ENCODE results near the gene AMH. TPM values are rescaled to one million over a fixed set of nuclear protein-coding genes. Genes with fewer than 3 reads are reported as not detected.

The AMH gene
- total RNA-seq, 6 donors from 2014 or later: 1.1 to 6.3 (median 3.2) TPM

GRCh38 chr19:2288818-2289713, 39.9 kb downstream of the AMH start:
- Histone ChIP-seq H3K4me1 (peaks cover 22 to 34% (median 32%) of the 10 kb centered on the region in 4 donors), H3K36me3 (no peaks in the 10 kb centered on the region), H3K27ac (peak overlapping the region; percentile 86 to 87 (median 87)), H3K4me3 (peak overlapping the region in 3 of 4 donors; percentile 47 to 59 (median 51)), H3K9me3 (no peaks in the 10 kb centered on the region), H3K27me3 (peaks cover 0 to 30% (median 22%) of the 10 kb centered on the region in 4 donors)
- no peak for TF ChIP-seq POLR2A (IDR thresholded peaks at IDR 0.05)
- TF ChIP-seq CTCF (IDR thresholded peaks at IDR 0.05): no peak
- TF ChIP-seq EP300 (IDR thresholded peaks at IDR 0.05): no peak
- TF ChIP-seq POLR2AphosphoS5 (IDR thresholded peaks at IDR 0.05): no peak
- ATAC-seq (ENCODE audit: low FRiP score in 2 of 2) (peak in 1 of 2 donors; percentile 27), DNase-seq (no peak)
- 33 to 54% methylated on average over 9 to 28 of the region's 28 CpGs for WGBS, 2 donors

GRCh38 chr19:2289714-2290435, 40.8 kb downstream of the AMH start:
- ATAC-seq (ENCODE audit: low FRiP score in 2 of 2): peak; percentile 50 to 60
- peak overlapping the region; percentile 86 to 87 (median 87) for H3K27ac ChIP-seq
- no peaks in the 10 kb centered on the region for H3K9me3 ChIP-seq
- H3K36me3 ChIP-seq: no peaks in the 10 kb centered on the region
- H3K4me3 ChIP-seq: peak overlapping the region in 3 of 4 donors; percentile 47 to 59 (median 51)
- 1% methylated on average over 22 to 35 of the region's 74 CpGs for WGBS, 2 donors
- peak; percentile 70 to 92 for DNase-seq
- H3K4me1 ChIP-seq: peaks cover 23 to 42% (median 39%) of the 10 kb centered on the region in 4 donors
- TF ChIP-seq CTCF (IDR thresholded peaks at IDR 0.05) (no peak), POLR2A (IDR thresholded peaks at IDR 0.05) (peak in 2 of 4 donors; percentile 26 to 34), POLR2AphosphoS5 (IDR thresholded peaks at IDR 0.05) (peak in 1 of 2 donors; percentile 6), EP300 (IDR thresholded peaks at IDR 0.05) (no peak)
- peaks cover 0 to 30% (median 22%) of the 10 kb centered on the region in 4 donors for H3K27me3 ChIP-seq

- peak overlapping the region; percentile 14 to 59 (median 49) for H3K4me3 ChIP-seq
- 0 to 3% methylated on average over 1 to 52 of the region's 82 CpGs for WGBS, 2 donors
- TF ChIP-seq CTCF (IDR thresholded peaks at IDR 0.05): peak in 1 of 6 experiments; percentile 2
- no peak for TF ChIP-seq POLR2AphosphoS5 (IDR thresholded peaks at IDR 0.05)
- TF ChIP-seq EP300 (IDR thresholded peaks at IDR 0.05): no peak
- peaks cover 0 to 30% (median 22%) of the 10 kb centered on the region in 4 donors for H3K27me3 ChIP-seq
- peak in 1 of 2 donors; percentile 90 for DNase-seq
- H3K4me1 ChIP-seq: peaks cover 25 to 42% (median 40%) of the 10 kb centered on the region in 4 donors
- no peaks in the 10 kb centered on the region for H3K36me3 ChIP-seq
- H3K27ac ChIP-seq: peak overlapping the region; percentile 86 to 87 (median 87)
- peak in 1 of 2 donors; percentile 5 for ATAC-seq (ENCODE audit: low FRiP score in 2 of 2)
- no peaks in the 10 kb centered on the region for H3K9me3 ChIP-seq
Measured at GRCh38 chr19:2290441-2291184, 41.5 kb downstream of the AMH start.

GRCh38 chr19:2291185-2291751, 42.1 kb downstream of the AMH start:
- TF ChIP-seq POLR2AphosphoS5 (IDR thresholded peaks at IDR 0.05) (no peak), EP300 (IDR thresholded peaks at IDR 0.05) (no peak), CTCF (IDR thresholded peaks at IDR 0.05) (peak in 3 of 6 experiments; percentile 10 to 36 (median 20)), POLR2A (IDR thresholded peaks at IDR 0.05) (no peak)
- H3K36me3 ChIP-seq: no peaks in the 10 kb centered on the region
- peak overlapping the region; percentile 32 to 59 (median 49) for H3K4me3 ChIP-seq
- WGBS, 2 donors: 0% methylated on average over 10 of the region's 67 CpGs; no CpG with 5 or more reads in 1 of the 2 donors
- peaks cover 25 to 42% (median 40%) of the 10 kb centered on the region in 4 donors for H3K4me1 ChIP-seq
- no peak for ATAC-seq (ENCODE audit: low FRiP score in 2 of 2)
- peak overlapping the region in 3 of 4 donors; percentile 87 for H3K27ac ChIP-seq
- peaks cover 0 to 30% (median 22%) of the 10 kb centered on the region in 4 donors for H3K27me3 ChIP-seq
- no peaks in the 10 kb centered on the region for H3K9me3 ChIP-seq
- peak in 1 of 2 donors; percentile 88 for DNase-seq

Data from upper lobe of left lung (tissue), 6 donors.